PC-9 (cell line): ENCODE measurements around the gene VWA5B1.

Experiments used
- CTCF ChIP-seq: fragments of 200-600 bp; sonication (generic); conservative IDR thresholded peaks from 2 replicates; pipeline ENCODE4 v1.6.1; 2017; ENCODE audit warnings: mixed run types, antibody characterized with exemption, mild to moderate bottlenecking, moderate library complexity
- EZH2 ChIP-seq: fragments of 200-600 bp; sonication (generic); IDR thresholded peaks from 2 replicates; pipeline ENCODE4 v1.8.0; 2017; ENCODE audit warnings: antibody characterized with exemption, low read depth

GRCh38 chr1:20370698-20371097 is 80.0 kb downstream of the VWA5B1 start:
- TF ChIP-seq CTCF = no peak
- TF ChIP-seq EZH2 = no peak
